Measurements from ENCODE around the gene GIPC3.

GIPC3 gene

DNA sequence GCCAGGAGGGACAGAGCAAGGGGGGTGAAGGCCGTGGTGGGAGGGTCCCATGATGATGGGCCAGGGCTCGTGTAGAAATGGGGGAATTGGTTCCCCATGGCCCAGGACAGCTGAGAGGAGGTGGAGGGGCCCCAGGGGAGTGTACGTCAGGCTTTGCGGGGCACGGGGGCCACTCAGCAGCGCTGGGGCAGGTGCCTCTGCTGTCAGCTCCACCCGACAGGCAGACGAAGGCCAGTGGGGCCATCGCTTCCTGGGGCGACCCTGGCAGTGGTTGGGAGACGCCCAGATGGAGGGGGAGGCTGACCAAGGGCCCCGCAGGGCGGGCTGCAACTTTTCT, 48.2 kb upstream of the GIPC3 start:
- H2AFZ ChIP-seq (ENCODE audit: low read depth, low read length) = no peak overlapping the region
- H3K27me3 ChIP-seq (ENCODE audit: low read depth, low read length) = no peaks in the 10 kb centered on the region
- peaks cover 40% of the 10 kb centered on the region for H3K36me3 ChIP-seq (replicated peaks; ENCODE audit: low read depth, low read length)
- no peaks in the 10 kb centered on the region for H3K4me1 ChIP-seq (ENCODE audit: low read length)
- no peak overlapping the region for H3K27ac ChIP-seq (ENCODE audit: low read length)
- no peak overlapping the region for H3K4me3 ChIP-seq (ENCODE audit: low read length)
- no peaks in the 10 kb centered on the region for H3K79me2 ChIP-seq (ENCODE audit: low read length)
- no peak overlapping the region for H3K4me2 ChIP-seq (ENCODE audit: low read length)
- no peak for TF ChIP-seq EZH2phosphoT487 (IDR thresholded peaks at IDR 0.05; ENCODE audit: low read depth)
- TF ChIP-seq, protein P1, sequence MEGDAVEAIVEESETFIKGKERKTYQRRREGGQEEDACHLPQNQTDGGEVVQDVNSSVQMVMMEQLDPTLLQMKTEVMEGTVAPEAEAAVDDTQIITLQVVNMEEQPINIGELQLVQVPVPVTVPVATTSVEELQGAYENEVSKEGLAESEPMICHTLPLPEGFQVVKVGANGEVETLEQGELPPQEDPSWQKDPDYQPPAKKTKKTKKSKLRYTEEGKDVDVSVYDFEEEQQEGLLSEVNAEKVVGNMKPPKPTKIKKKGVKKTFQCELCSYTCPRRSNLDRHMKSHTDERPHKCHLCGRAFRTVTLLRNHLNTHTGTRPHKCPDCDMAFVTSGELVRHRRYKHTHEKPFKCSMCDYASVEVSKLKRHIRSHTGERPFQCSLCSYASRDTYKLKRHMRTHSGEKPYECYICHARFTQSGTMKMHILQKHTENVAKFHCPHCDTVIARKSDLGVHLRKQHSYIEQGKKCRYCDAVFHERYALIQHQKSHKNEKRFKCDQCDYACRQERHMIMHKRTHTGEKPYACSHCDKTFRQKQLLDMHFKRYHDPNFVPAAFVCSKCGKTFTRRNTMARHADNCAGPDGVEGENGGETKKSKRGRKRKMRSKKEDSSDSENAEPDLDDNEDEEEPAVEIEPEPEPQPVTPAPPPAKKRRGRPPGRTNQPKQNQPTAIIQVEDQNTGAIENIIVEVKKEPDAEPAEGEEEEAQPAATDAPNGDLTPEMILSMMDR (IDR thresholded peaks at IDR 0.05; ENCODE audit: low read depth, low read length) = no peak
- no peak overlapping the region for H3K9ac ChIP-seq (ENCODE audit: low read length)
- H4K20me1 ChIP-seq (ENCODE audit: insufficient read depth, low read length) = peaks cover 12% of the 10 kb centered on the region
- no peaks in the 10 kb centered on the region for H3K9me3 ChIP-seq (ENCODE audit: insufficient read depth, low read length)

DNA sequence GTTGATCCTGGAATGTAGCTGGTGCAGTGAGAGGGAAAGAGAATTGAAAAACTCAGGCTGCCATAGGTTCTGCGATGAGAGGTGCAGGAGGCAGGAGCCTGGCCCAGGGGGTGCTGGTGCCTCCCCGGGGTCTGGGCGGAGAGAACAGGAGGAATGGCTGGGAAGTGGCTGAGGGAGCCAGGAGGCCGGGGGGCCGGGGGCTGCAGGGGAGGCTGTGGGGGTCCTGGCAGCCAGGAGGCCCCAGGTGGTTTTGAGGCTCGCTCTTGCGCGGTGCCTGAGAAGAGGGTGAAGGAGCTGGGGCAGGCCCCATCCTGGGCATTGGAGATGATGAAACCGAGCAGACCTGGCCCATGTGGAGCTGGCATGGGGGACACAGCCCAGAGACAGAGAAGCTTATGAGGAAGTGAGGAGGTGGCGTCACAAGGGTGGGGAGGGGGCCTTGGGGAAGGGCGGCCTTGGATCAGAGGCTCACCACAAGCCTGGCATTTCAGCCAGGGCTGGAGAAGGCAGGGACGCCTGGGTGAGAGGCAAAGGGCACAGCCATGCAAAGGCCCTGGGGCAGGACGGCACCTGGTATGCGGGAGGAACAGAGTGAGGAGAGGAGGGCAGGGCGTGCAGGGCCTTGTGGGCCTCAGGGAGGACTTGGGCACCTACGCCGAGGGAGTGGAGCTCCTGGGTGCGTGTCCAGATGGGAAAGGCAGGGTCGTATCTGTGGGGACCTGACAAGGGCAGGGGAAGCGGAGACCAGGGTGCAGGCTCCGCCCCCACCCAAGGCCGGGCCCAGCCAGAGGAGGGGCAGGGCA, 47.6 kb upstream of the GIPC3 start:
- H4K20me1 ChIP-seq (ENCODE audit: insufficient read depth, low read length) = peaks cover 12% of the 10 kb centered on the region
- H3K9me3 ChIP-seq (ENCODE audit: insufficient read depth, low read length) = no peaks in the 10 kb centered on the region
- TF ChIP-seq EZH2phosphoT487 (IDR thresholded peaks at IDR 0.05; ENCODE audit: low read depth) = no peak
- TF ChIP-seq, protein P1 (IDR thresholded peaks at IDR 0.05; ENCODE audit: low read depth, low read length) = no peak
- H3K9ac ChIP-seq (ENCODE audit: low read length) = no peak overlapping the region
- H3K4me1 ChIP-seq (ENCODE audit: low read length) = no peaks in the 10 kb centered on the region
- H3K4me2 ChIP-seq (ENCODE audit: low read length) = no peak overlapping the region
- H3K79me2 ChIP-seq (ENCODE audit: low read length) = no peaks in the 10 kb centered on the region
- peaks cover 43% of the 10 kb centered on the region for H3K36me3 ChIP-seq (replicated peaks; ENCODE audit: low read depth, low read length)
- H3K4me3 ChIP-seq (ENCODE audit: low read length) = no peak overlapping the region
- no peaks in the 10 kb centered on the region for H3K27me3 ChIP-seq (ENCODE audit: low read depth, low read length)
- H2AFZ ChIP-seq (ENCODE audit: low read depth, low read length) = no peak overlapping the region
- no peak overlapping the region for H3K27ac ChIP-seq (ENCODE audit: low read length)

DNA sequence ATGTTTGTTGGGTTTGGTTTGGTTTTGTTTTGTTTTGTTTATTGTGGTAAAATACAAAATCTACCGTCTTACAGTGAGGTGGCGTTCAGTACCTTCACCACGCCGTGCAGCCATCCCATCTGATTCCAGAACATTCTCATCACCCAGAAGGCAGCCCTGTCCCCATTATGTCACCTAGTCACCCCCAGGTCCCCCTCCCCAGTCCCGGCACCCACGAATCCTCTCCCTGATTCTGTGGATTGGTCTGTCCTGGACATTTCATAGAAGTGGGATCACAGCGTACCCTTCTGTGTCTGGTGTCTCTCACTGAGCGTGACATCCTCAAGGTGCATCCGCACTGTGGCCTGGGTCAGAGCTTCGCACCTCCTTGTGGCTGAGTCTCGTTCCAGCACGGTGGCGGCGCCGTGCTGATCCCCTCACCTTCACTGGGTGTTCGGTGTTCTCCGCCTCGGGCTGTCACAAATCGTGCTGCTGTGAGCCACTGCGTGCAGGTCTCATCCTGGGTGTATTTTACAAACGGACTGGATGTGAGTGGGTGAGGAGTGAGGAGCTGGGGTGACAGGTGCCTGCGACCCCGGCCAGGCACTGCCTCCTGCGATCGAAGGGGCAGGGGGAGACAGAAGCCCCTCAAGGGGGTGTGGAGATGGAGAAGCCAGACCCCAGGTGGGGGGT, 46.9 kb upstream of the GIPC3 start:
- H3K4me2 ChIP-seq (ENCODE audit: low read length) = no peak overlapping the region
- H3K36me3 ChIP-seq (replicated peaks; ENCODE audit: low read depth, low read length) = peaks cover 45% of the 10 kb centered on the region
- no peaks in the 10 kb centered on the region for H3K9me3 ChIP-seq (ENCODE audit: insufficient read depth, low read length)
- H2AFZ ChIP-seq (ENCODE audit: low read depth, low read length) = no peak overlapping the region
- H3K4me3 ChIP-seq (ENCODE audit: low read length) = no peak overlapping the region
- no peak overlapping the region for H3K9ac ChIP-seq (ENCODE audit: low read length)
- no peak for TF ChIP-seq EZH2phosphoT487 (IDR thresholded peaks at IDR 0.05; ENCODE audit: low read depth)
- TF ChIP-seq, protein P1 (IDR thresholded peaks at IDR 0.05; ENCODE audit: low read depth, low read length) = no peak
- peaks cover 12% of the 10 kb centered on the region for H4K20me1 ChIP-seq (ENCODE audit: insufficient read depth, low read length)
- H3K27me3 ChIP-seq (ENCODE audit: low read depth, low read length) = no peaks in the 10 kb centered on the region
- no peak overlapping the region for H3K27ac ChIP-seq (ENCODE audit: low read length)
- H3K79me2 ChIP-seq (ENCODE audit: low read length) = no peaks in the 10 kb centered on the region
- H3K4me1 ChIP-seq (ENCODE audit: low read length) = no peaks in the 10 kb centered on the region

DNA sequence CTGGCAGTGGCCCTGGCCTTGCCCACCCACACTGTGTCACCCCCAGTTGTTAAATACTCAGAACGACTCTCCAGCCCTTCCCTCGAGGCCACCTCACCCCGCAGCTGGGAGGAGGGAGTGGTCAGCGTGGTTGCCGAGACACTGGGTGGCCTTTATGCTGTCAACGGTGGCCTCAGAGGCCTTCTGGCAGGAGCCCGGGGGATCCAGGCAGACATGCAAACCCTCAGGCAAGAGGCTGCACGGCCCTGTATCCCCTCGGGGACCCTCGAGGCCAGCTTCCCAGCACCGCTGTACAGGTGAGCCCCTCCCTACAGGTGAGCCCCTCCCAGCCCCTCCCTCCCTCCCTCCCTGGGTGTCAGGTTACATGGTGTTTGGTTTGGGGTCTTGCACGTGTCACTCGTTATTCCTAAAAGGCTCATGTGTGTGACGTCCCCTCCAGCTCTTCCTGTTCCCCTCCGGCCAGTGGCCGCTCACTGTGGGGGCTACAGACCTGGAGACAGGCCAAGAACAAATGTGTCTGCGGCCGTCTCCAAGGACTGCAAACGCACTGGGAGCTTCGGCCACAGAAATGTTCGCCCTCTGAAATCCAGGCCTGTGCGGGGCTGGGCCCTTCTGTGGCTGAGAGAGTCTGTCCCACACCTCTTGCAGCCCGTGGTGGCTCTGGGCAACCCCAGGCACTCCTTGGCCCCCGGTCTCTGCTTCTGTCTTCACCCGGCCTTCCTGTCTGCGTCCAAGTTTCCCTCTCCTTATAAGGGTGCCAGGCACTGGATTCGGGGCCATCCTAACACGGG, 46.1 kb upstream of the GIPC3 start, which contains the start of gene TEKTIP1:
TEKTIP1 (plus strand) TSS at position 210 of the 791 bp plus-strand sequence; CDS start at position 214, 4 bp downstream.
- Histone ChIP-seq H3K36me3 (replicated peaks; ENCODE audit: low read depth, low read length) (peaks cover 43% of the 10 kb centered on the region), H3K79me2 (ENCODE audit: low read length) (no peaks in the 10 kb centered on the region), H3K27me3 (ENCODE audit: low read depth, low read length) (no peaks in the 10 kb centered on the region), H3K4me3 (ENCODE audit: low read length) (no peak within 1 kb of the TSS), H2AFZ (ENCODE audit: low read depth, low read length) (no peak within 1 kb of the TSS), H3K9me3 (ENCODE audit: insufficient read depth, low read length) (no peaks in the 10 kb centered on the region), H3K4me2 (ENCODE audit: low read length) (no peak within 1 kb of the TSS), H3K9ac (ENCODE audit: low read length) (no peak within 1 kb of the TSS), H3K4me1 (ENCODE audit: low read length) (no peaks in the 10 kb centered on the region), H4K20me1 (ENCODE audit: insufficient read depth, low read length) (peaks cover 12% of the 10 kb centered on the region), H3K27ac (ENCODE audit: low read length) (no peak within 1 kb of the TSS)
- TF ChIP-seq, protein P1 (IDR thresholded peaks at IDR 0.05; ENCODE audit: low read depth, low read length) = no peak
- no peak for TF ChIP-seq EZH2phosphoT487 (IDR thresholded peaks at IDR 0.05; ENCODE audit: low read depth)
